HG03469 (cell line): ENCODE results near the gene PTPRJ.
"Not testable (repeated sequence)": the region's sequence is repeated elsewhere in the genome, so short reads cannot be mapped to it uniquely, and the experiment has no call there.

Source experiments
- ATAC-seq: cut with Tn5 transposase; IDR thresholded peaks from one replicate; pipeline ENCODE4 v1.9.1; 2021; ENCODE audit warnings: mild to moderate bottlenecking, moderate library complexity, moderate number of reproducible peaks; ENCODE audit not compliant: unreplicated experiment

The PTPRJ gene

GRCh38 chr11:48107188-48107704, 126.9 kb downstream of the PTPRJ start:
- peak; percentile 77 for ATAC-seq

GRCh38 chr11:48108231-48109045, 128.1 kb downstream of the PTPRJ start:
- no peak for ATAC-seq

GRCh38 chr11:48109046-48109666, 128.8 kb downstream of the PTPRJ start:
- no peak for ATAC-seq

GRCh38 chr11:48110509-48110766, 130.1 kb downstream of the PTPRJ start:
- no peak for ATAC-seq

GRCh38 chr11:48111891-48112290, 131.5 kb downstream of the PTPRJ start:
- no peak for ATAC-seq

GRCh38 chr11:48114740-48115139, 134.4 kb downstream of the PTPRJ start:
- no peak for ATAC-seq

- ATAC-seq: no peak
Observed at GRCh38 chr11:48116437-48117228, 136.3 kb downstream of the PTPRJ start.

GRCh38 chr11:48122246-48122645, 141.9 kb downstream of the PTPRJ start:
- ATAC-seq: no peak

GRCh38 chr11:48122656-48123055, 142.3 kb downstream of the PTPRJ start:
- no peak for ATAC-seq

GRCh38 chr11:48123254-48123875, 143.0 kb downstream of the PTPRJ start:
- no peak for ATAC-seq

GRCh38 chr11:48123934-48124755, 143.8 kb downstream of the PTPRJ start:
- no peak for ATAC-seq

- no peak for ATAC-seq
Observed at GRCh38 chr11:48124880-48125279, 144.5 kb downstream of the PTPRJ start.

- ATAC-seq: no peak
Observed at GRCh38 chr11:48125866-48126265, 145.5 kb downstream of the PTPRJ start.

GRCh38 chr11:48127521-48128183, 147.3 kb downstream of the PTPRJ start:
- no peak for ATAC-seq

- peak; percentile 72 for ATAC-seq
Observed at GRCh38 chr11:48129697-48130395, 149.5 kb downstream of the PTPRJ start.

GRCh38 chr11:48134221-48134922, 154.0 kb downstream of the PTPRJ start:
- no peak for ATAC-seq

- ATAC-seq: no peak
Observed at GRCh38 chr11:48138222-48138621, 157.9 kb downstream of the PTPRJ start.

GRCh38 chr11:48139896-48140295, 159.5 kb downstream of the PTPRJ start:
- ATAC-seq: not testable (repeated sequence)
